ENCODE data around the gene PTPRZ1.
A peak's percentile ranks its signal among the peaks of the same experiment; 100 is the strongest.

GRCh38 chr7:122014697-122015096, 141.7 kb downstream of the PTPRZ1 start:
- peak; percentile 43; the same call in 1 of the 2 replicates for TF ChIP-seq CTCF (conservative IDR thresholded peaks at IDR 0.05; ENCODE audit: low read depth, low read length)
- no peak for TF ChIP-seq EZH2 (IDR thresholded peaks at IDR 0.05; ENCODE audit: borderline replicate concordance, low read depth, low read length, poor library complexity, severe bottlenecking)

Measured in A673 (cell line).